G401 (cell line): ENCODE results near the gene AMIGO1. TPM values are rescaled to one million over a fixed set of nuclear protein-coding genes. Genes with fewer than 3 reads are reported as not detected.
A peak's percentile ranks its signal among the peaks of the same experiment; 100 is the strongest.

ENCODE experiments used
- DNase-seq: peaks from one replicate; pipeline ENCODE4 v3.0.0-alpha.2; 2015; ENCODE audit warnings: low spot score
- in situ Hi-C: cut with HindIII; loops from 2 replicates; pipeline ENCODE4 v1.10.0; 2016; ENCODE audit warnings: low sequenced_read_pairs, mixed read lengths
- total RNA-seq: library from RNA; depleted of rRNA; stranded (reverse); fragments of >200 nt; shearing (Covaris generic); gene quantifications from 2 replicates; pipeline ENCODE4 v1.2.3, GENCODE V29; 2014

Gene AMIGO1
- total RNA-seq, 1 experiment from 2014 or later = 0.07 TPM

DNA sequence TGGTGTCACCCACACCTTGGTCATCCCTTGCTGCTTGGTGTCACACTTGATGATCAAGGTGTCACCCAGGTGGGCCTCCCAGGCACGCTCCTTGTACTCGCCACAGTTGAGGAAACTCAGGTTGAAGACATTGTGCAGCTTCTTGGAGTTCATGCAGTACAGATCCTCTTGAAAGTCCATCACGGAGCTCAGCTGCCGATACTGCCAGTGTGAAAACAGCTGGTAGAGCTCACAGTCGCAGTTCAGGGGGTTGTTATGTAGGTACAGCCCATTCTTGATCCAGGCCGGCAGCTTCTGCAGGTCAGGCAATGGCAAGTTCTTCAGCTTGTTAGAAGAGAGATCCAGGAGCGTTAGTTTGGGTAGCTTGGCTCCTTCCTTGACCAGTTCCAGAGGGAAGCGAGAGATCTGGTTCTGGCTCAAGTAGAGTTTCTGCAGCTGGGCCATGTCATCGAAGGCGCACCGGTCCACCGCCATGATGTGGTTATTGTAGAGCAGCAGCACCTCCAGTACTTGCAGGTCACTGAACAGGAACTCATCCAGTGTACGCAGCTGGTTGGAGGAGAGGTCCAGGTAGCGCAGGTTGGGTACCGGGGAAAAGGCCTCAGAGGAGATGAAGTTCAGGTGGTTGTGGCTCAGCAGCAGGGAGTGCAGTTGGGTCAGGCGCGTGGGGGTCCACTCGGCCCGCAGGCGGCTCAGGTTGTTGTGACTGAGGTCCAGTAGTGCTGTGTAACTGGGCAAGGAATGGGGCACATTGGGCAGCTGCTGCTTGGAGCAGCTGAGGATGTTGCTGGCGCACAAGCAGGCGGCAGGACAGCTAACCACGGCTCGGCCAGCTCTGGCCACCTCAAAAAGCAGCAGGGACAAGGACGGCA is 1.3 kb downstream of the AMIGO1 start:
- no peak for DNase-seq
- in situ Hi-C loops = no loop called here

DNA sequence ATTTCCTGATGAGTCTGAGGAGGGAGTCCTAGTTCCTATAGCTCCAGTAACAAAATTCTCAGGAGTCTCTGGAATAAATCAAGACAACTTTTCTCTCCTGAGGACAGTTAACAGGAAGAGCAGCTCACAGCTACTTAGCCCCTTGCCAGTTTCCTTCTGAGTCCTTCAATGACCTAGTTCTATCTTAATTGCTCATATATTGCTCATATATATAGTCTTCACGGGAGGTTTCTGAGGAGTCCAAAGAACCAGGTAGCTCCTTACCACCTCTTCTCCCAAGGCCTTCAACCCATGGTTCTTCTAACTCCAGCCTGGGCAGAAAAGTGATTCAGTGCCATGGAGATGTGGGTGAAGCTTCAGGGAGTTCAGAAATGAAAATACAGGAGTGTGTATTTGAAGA is 4.6 kb downstream of the AMIGO1 start:
- in situ Hi-C loops = no loop called here
- no peak for DNase-seq

DNA sequence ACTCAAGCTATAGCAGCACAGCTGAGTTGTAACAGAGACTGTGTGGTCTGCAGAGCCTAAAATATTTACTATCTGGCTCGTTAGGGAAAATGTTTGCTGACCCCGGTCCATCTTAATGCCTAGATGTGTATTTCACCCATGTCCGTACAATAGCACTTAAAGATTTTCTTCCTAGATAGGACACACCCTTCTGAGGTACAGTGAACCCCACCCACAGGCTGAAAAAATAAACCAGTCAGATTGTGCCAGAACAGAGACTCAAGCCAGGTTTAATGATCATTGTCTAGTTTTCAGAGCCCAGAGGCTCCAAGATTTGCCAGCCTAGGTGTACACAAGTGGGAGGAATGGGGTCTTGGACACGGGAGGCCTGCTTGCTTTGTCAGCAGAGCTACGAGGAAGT is 5.6 kb downstream of the AMIGO1 start:
- in situ Hi-C loops = no loop called here
- no peak for DNase-seq

DNA sequence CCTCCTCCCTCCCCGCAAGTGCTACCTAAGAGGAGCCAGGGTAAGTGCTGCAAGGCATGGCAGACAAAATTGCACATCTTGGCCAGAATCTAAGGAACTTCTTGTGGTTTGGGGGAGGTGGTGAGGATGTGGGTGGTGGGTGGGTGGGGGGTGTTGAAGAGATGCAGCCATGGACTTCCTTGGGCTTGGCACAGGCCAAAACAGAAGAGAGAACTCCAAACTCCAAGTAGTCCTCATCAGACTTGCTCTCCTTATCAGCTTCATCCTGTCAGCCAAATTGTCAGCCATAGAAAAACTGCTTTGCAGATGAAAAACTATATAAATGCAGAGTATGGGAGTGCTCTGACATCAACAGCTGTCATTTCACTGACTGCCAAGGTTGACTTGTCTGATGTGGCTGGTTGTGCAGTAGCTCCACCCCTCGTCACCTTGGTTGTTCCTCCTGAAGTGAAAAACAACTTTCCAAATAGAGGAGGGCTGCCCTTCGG is 7.1 kb downstream of the AMIGO1 start:
- in situ Hi-C loops = no loop called here
- no peak for DNase-seq

DNA sequence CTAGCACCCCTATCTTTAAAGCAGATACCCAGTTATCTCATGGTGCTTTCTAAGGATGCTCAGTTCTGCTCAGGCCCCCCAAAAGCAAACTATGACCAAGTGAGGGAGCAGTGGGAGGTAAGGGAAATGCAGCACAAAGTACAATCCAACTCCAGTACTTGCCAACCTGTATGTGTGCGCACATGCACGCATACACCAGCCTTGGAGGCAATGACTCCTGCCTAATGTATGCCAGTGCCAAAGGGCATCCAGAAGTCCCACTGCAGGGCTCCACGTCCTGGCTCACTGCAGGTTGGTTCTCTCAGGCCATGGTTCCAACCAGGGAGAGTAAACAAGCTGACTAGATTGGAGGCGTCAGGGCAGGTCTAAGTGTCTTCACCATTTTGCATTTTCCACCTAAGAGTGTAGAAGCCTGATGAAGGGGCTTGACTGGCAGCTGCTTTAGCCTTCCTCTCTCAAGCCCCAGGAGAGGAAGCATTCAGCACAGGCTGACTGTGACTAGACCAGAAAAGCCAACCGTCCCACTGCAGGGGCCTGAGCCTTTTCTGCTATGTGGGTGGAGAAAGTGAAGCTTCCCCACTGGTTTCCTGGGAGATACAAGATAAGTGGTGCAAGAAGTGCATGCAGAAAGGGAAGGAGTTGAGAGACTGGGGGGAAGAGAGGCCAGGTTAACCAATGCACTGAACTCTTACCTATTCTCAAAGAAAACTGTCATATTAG is 7.7 kb downstream of the AMIGO1 start:
- DNase-seq = no peak
- in situ Hi-C loops = no loop called here

DNA sequence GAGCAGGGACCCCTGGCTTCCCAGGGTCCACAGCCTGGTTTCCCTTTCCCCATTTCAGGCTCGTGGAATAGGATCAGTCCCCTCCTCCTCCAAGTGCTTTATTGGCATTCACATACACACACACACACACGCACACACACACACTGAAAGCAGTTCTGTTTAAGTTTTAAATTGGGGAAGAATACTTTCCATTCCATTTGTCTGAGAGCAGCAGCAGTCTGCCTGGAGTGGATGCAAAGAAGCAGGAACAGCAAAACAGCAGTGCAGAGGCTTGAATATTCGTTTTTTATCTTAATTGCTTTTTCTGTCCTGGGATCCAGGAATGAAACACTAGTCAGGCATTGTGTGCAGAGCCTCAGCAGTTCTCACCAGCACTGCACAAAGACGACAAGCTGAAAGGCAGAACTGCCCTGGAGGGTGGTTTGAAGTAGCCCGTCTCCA is 8.6 kb downstream of the AMIGO1 start:
- in situ Hi-C loops = no loop called here
- DNase-seq = no peak

DNA sequence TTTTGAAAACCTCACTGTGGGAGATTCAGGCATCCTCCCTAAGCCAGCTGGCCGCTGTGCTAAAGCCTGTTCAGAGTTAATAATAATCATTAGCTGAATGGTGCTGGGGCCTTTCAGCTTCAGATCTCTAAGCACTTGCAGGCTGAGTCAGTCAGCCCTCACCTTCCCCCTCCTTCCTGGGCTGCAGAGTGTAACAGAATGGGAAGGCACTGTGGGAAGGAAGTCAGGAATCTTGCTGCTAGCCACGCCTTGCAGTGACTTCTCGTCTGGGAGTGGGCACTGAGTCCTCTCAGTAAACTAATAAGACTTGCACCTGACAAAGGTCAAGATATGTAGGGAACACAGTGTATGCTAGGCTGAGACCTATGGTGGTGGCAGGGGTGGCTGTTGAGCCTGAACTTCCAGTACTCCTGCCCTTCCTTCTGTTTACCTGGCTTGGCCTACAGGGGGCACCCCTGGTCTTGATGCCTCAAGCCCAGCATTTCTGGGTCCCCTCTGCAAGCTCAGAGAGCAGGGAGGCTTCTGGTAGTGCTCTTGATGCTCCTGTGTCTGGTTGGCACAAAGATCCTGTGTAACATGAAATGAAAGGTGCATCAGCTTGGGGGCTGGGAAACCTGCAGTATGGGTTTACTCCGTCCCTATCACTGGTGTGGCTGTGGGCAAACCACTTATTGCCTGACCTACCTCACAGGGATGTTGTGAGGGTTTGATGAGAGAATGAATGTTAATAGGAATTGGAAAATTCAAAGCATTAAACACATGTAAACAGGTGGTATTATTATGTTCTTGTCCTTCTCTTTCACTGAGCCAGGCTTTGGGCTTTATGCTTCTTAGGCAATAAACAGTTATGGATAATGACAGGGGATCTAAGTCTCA is 9.6 kb downstream of the AMIGO1 start:
- DNase-seq = peak; percentile 51

DNA sequence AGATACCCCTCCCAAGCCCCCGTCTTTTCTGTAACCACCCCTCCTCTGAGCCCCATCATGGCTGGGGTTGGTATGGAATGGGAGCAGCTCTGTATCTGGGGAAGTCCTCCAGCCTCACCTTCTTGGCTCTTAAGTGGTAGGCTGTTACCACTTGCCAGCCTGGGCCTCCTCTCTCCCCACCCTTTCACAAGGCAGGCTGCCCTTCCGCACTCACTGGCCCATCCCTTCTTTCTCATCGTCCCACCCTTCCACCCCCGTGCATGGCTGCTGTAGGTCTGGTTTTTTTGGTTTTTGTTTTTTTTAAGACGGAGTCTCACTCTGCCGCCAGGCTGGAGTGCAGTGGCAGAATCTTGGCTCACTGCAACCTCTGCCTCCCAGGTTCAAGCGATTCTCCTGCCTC is 10.4 kb downstream of the AMIGO1 start:
- DNase-seq = peak; percentile 44
- in situ Hi-C loops = no loop called here

More for the DNA sequence above, 9.6 kb downstream of the AMIGO1 start:
- in situ Hi-C loops = no loop called here

DNA sequence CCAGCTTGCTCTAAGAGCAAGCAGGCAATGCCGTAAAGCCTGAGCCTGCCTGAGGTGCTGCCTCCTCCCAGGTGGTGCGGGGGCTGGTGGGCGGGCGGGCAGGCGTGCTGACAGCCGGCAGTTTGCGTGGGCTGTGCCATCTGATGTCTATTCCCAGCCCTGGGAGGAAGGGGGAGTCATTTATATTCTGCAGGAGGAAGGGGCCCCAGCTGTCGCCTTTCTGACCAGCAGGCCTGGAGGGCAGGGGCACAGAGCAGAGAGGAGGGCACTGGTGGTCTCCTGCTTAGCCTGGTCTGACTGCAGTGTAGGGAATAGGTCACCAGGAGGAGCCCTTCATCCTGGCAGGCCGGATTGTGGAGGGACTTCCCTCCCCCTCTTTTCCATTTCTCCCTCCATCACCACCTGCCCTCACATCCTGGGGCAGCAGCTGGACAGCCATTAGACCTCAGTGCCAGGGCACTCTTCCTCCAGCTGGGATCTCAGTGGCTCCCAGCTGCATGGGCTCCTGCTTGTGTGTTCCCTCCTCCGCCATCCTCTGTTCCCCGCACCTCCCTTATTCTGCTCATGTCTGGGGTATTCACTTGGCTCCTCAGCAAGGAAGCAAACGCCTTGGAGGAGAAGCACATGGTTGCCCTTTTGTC is 11.2 kb downstream of the AMIGO1 start:
- DNase-seq = peak; percentile 75
- in situ Hi-C loops = no loop called here

DNA sequence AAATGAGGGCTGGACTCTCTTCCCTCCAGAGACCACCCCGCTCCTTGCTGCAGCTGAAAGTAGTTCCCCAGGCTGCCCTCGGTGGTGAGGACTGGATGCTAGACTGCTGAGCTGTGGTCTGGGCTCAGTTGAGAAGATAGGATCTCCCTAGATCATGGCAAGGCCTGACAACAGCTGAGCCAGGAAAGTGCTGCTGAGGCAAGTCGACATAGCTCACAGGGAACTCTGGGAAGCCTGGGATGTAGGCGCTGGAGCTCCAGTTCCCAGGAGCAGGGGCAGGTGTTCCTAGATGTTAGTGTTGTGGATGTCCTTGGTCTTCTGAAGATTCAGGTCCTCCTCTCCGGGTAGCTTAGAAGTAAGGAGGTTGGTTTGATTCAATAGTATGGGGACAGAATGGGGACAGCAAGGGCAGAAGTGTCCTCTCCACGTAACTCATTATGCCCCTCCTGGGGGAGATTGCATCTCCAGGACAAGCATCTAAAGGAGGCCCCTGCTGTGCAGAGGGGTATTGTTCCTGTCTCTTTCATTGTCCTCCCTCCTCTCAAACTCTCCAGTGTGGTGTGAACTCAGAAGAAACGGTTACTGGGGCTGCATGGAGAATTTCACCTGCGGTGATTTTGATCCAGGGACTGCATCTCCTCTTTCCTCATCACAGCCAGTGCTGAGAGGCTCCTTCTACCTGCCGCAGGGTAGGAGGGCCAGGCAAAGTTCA is 11.9 kb downstream of the AMIGO1 start:
- peak; percentile 26 for DNase-seq
- in situ Hi-C loops = no loop called here

DNA sequence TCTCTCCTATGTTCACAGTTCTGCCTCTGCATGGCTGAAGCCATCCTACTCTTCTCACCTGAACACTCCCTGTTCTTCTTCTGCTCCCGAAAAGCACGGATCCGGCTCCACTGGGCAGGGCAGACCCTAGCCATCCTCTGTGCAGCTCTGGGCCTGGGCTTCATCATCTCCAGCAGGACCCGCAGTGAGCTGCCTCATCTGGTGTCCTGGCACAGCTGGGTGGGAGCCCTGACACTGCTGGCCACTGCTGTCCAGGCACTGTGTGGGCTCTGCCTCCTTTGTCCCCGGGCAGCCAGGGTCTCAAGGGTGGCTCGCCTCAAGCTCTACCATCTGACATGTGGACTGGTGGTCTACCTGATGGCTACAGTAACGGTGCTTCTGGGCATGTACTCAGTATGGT is 13.8 kb downstream of the AMIGO1 start:
- no peak for DNase-seq
- in situ Hi-C loops = no loop called here

DNA sequence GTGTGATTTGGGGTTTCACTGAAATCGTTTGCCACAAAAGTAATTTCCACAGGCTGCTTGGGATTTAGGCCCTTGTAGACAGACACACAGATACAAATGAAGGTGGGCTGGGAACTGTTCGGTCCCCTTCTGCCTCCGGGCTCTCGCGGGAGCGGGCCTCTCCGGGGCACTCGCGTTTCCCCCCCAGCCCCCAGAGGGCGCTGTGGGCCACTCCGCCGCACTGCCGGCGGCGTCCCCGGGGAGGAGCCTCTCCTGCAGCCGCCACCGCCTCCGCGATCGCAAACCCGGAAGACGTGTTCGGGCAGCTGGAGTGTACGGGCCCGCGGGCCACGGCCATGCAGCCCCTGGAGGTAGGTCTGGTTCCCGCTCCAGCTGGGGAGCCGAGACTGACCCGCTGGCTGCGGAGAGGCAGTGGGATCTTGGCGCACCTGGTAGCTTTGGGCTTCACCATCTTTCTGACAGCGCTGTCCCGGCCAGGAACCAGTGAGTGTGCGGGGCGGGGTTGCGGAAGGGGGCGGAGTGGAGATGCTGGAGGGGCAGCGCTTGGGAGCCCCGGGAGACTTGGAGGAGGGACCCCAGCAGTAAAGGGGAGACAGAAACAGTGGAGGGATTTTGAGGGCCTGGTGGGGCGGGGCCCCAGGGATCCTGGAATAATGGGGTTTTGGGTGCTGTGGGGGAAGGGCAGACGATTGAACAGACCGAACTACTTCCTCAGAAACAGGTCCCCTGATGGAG is 15.6 kb downstream of the AMIGO1 start, which contains the start of gene CYB561D1:
CYB561D1 (plus strand) TSS at position 290 of the 735 bp plus-strand sequence; CDS start at position 336, 46 bp downstream.
- in situ Hi-C loops = loop anchor here (5.0 kb wide), 1 partner anchor 43 kb away; the partner anchor contains the start of gene GPR61
- peak; percentile 81 for DNase-seq

DNA sequence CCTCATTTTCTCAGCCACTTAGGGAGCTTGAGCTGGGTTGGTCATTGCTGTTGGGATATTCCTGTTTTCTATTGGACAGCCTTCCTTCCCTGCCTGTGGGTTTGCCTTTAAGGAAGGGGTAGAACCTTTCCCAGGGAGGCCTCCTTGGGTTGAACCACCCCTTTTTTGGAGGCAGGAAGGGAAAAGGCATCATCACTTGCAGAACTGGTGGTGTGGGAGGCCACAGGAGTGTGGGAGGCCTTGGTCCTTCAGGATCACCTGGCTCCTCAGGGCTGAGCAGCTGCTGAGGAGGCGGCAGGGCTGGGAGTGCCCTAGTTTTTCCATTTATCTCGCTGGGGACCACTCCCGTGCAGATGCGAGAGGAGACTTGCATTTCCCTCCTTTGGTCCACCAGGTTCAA is 16.3 kb downstream of the AMIGO1 start:
- DNase-seq = peak; percentile 20
- in situ Hi-C loops = loop anchor here (5.0 kb wide), 1 partner anchor 44 kb away; the partner anchor contains the start of gene GPR61

DNA sequence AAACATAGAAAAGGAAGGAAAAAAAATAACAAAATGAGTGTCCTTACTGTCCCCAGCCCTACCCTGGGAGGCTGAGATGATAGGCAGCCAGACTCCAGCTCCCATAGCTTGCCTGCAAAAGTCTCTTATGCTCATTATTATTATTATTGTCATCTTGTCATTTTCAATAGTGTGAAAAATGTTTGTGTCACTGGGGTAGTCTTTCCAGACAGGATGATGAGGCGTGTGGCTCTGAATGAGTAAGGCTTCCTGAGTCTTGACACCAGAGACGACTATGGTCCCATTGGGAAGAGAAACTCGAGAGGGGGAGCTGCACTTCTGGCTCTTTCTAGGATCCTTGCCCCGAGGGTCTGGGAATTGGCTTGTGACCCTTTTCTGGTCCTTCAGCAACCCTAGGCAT is 16.7 kb downstream of the AMIGO1 start:
- in situ Hi-C loops = loop anchor here (5.0 kb wide), 1 partner anchor 45 kb away; the partner anchor contains the start of gene GPR61
- no peak for DNase-seq

DNA sequence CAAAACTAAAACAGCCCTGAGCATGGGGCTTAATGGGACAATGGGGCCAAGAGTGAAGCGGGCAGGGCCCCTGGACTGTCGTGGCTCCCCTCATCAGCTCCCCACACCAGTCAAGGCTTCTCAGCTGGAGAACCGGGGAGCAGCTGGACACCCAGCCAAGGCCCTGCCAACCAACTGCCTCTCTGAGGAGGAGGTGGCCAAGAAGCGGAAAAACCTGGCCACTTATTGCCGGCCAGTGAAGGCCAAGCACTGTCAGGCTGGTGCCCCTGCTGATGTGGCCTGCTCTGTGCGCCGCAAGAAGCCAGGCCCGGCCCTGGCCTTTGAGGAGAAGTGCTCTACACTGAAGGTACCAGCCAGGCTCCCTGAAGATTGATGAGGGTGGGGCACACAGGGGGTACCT is 18.2 kb downstream of the AMIGO1 start:
- DNase-seq = peak; percentile 63
- in situ Hi-C loops = loop anchor here (5.0 kb wide), 1 partner anchor 46 kb away; the partner anchor contains the start of gene GPR61

DNA sequence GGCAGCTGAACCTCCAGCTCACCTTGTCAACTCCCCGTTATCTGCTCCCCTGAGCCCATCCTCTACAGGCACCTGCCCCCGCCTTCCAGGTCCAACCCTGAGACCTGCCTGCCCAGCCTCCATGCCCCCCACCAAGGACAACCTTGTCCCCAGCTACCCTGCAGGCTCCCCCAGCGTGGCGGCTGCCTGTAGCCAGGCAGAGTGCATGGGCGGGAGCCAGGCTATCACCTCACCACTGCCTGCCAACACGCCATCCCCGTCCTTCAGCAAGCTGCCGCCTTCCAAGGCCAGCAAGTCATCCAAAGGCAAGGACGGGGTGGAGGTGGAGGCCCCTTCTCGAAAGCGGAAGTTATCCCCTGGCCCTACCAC is 18.6 kb downstream of the AMIGO1 start:
- no peak for DNase-seq
- in situ Hi-C loops = loop anchor here (5.0 kb wide), 1 partner anchor 46 kb away; the partner anchor contains the start of gene GPR61
